Measurements from ENCODE around the gene CPNE5. TPM values are rescaled to one million over a fixed set of nuclear protein-coding genes. Genes with fewer than 3 reads are reported as not detected.

The CPNE5 gene
- polyA plus RNA-seq, 1 donor (not counting 4 experiments of a cell fraction or from before 2014, with no cell fraction given): 0.05 TPM

GRCh38 chr6:36797055-36797454, 42.2 kb downstream of the CPNE5 start:
- no peak overlapping the region for H2AFZ ChIP-seq (ENCODE audit: control insufficient read depth, low read length)
- DNase-seq (ENCODE audit: low read depth, low spot score) (no peak), FAIRE-seq (no peak)
- H4K20me1 ChIP-seq (ENCODE audit: control insufficient read depth, extremely low read depth, insufficient read depth, low read length): no peaks in the 10 kb centered on the region
- no peaks in the 10 kb centered on the region for H3K9me1 ChIP-seq (ENCODE audit: control insufficient read depth, extremely low read depth, insufficient read depth, low read length)
- H3K27me3 ChIP-seq (ENCODE audit: control insufficient read depth, extremely low read depth, insufficient read depth, low read length): peaks cover 17% of the 10 kb centered on the region
- dilution Hi-C loops (cut with MboI; ENCODE audit: extremely low pct_ligation_motif_present, low sequenced_read_pairs): no loop called here
- H3K4me2 ChIP-seq (ENCODE audit: control insufficient read depth, extremely low read depth, insufficient read depth, low read depth, low read length): no peak overlapping the region
- H3K9ac ChIP-seq (ENCODE audit: control insufficient read depth, extremely low read depth, insufficient read depth, low read length): no peak overlapping the region
- no peaks in the 10 kb centered on the region for H3K79me2 ChIP-seq (ENCODE audit: control insufficient read depth, insufficient read depth, low read length)
- TF ChIP-seq EZH2 (IDR thresholded peaks at IDR 0.05; ENCODE audit: low read length) (no peak), CTCF (optimal IDR thresholded peaks at IDR 0.05 in 1 of 3, IDR thresholded peaks at IDR 0.05 in 1 of 3, conservative IDR thresholded peaks at IDR 0.05 in 1 of 3; ENCODE audit: extremely low read depth in 1 of 3, insufficient read depth in 2 of 3, low read length in 3 of 3) (no peak)
- no peaks in the 10 kb centered on the region for H3K4me1 ChIP-seq (ENCODE audit: control insufficient read depth, extremely low read depth, insufficient read depth, low read length)
- no peaks in the 10 kb centered on the region for H3K9me3 ChIP-seq (ENCODE audit: control insufficient read depth, low read depth, low read length)
- no peaks in the 10 kb centered on the region for H3K36me3 ChIP-seq (ENCODE audit: control insufficient read depth in 2 of 2, extremely low read depth in 1 of 2, insufficient read depth in 2 of 2, low read length in 2 of 2)
- H3K4me3 ChIP-seq (ENCODE audit: control insufficient read depth in 2 of 3, extremely low read depth in 1 of 3, insufficient read depth in 2 of 3, low read depth in 1 of 3, low read length in 3 of 3): no peak overlapping the region
- H3K27ac ChIP-seq (ENCODE audit: control insufficient read depth, insufficient read depth, low read length): no peak overlapping the region

GRCh38 chr6:36794713-36795065, 44.6 kb downstream of the CPNE5 start:
- Histone ChIP-seq H3K79me2 (ENCODE audit: control insufficient read depth, insufficient read depth, low read length) (no peaks in the 10 kb centered on the region), H3K36me3 (ENCODE audit: control insufficient read depth in 2 of 2, extremely low read depth in 1 of 2, insufficient read depth in 2 of 2, low read length in 2 of 2) (no peaks in the 10 kb centered on the region), H3K9ac (ENCODE audit: control insufficient read depth, extremely low read depth, insufficient read depth, low read length) (no peak overlapping the region), H3K4me1 (ENCODE audit: control insufficient read depth, extremely low read depth, insufficient read depth, low read length) (no peaks in the 10 kb centered on the region), H3K27me3 (ENCODE audit: control insufficient read depth, extremely low read depth, insufficient read depth, low read length) (peaks cover 26% of the 10 kb centered on the region), H3K4me2 (ENCODE audit: control insufficient read depth, extremely low read depth, insufficient read depth, low read depth, low read length) (no peak overlapping the region), H3K4me3 (ENCODE audit: control insufficient read depth in 2 of 3, extremely low read depth in 1 of 3, insufficient read depth in 2 of 3, low read depth in 1 of 3, low read length in 3 of 3) (no peak overlapping the region), H3K9me1 (ENCODE audit: control insufficient read depth, extremely low read depth, insufficient read depth, low read length) (no peaks in the 10 kb centered on the region), H3K27ac (ENCODE audit: control insufficient read depth, insufficient read depth, low read length) (no peak overlapping the region), H2AFZ (ENCODE audit: control insufficient read depth, low read length) (no peak overlapping the region), H3K9me3 (ENCODE audit: control insufficient read depth, low read depth, low read length) (no peaks in the 10 kb centered on the region), H4K20me1 (ENCODE audit: control insufficient read depth, extremely low read depth, insufficient read depth, low read length) (no peaks in the 10 kb centered on the region)
- DNase-seq (ENCODE audit: low read depth, low spot score) (no peak), FAIRE-seq (no peak)
- dilution Hi-C loops (cut with MboI; ENCODE audit: extremely low pct_ligation_motif_present, low sequenced_read_pairs): no loop called here
- TF ChIP-seq EZH2 (IDR thresholded peaks at IDR 0.05; ENCODE audit: low read length) (no peak), CTCF (optimal IDR thresholded peaks at IDR 0.05 in 1 of 3, IDR thresholded peaks at IDR 0.05 in 1 of 3, conservative IDR thresholded peaks at IDR 0.05 in 1 of 3; ENCODE audit: extremely low read depth in 1 of 3, insufficient read depth in 2 of 3, low read length in 3 of 3) (no peak)

All from keratinocyte (primary cell).